Measurements from ENCODE around the gene ADGRL3. TPM values are rescaled to one million over a fixed set of nuclear protein-coding genes. Genes with fewer than 3 reads are reported as not detected.

The ADGRL3 gene
- total RNA-seq, 4 donors from 2014 or later, result 0.19 to 7.8 (median 1.3) TPM

GRCh38 chr4:61994036-61994435 is 793.9 kb downstream of the ADGRL3 start:
- Histone ChIP-seq H3K9me3 (no peaks in the 10 kb centered on the region), H3K4me1 (no peaks in the 10 kb centered on the region), H3K27ac (no peak overlapping the region), H3K36me3 (no peaks in the 10 kb centered on the region), H3K4me3 (no peak overlapping the region), H3K27me3 (no peaks in the 10 kb centered on the region)
- WGBS, 2 donors, result 73 to 76% methylated on average over 6 of the region's 6 CpGs
- TF ChIP-seq POLR2A (IDR thresholded peaks at IDR 0.05), result no peak
- no peak for TF ChIP-seq CTCF (IDR thresholded peaks at IDR 0.05)
- DNase-seq, result no peak
- intact Hi-C loops (cut with DNase I), result no loop called here

- no peaks in the 10 kb centered on the region for H3K4me1 ChIP-seq
- H3K27ac ChIP-seq, result no peak overlapping the region
- H3K27me3 ChIP-seq, result no peaks in the 10 kb centered on the region
- TF ChIP-seq CTCF (IDR thresholded peaks at IDR 0.05) (no peak), POLR2A (IDR thresholded peaks at IDR 0.05) (no peak)
- DNase-seq, result no peak
- intact Hi-C loops (cut with DNase I), result no loop called here
- no peaks in the 10 kb centered on the region for H3K9me3 ChIP-seq
- no peaks in the 10 kb centered on the region for H3K36me3 ChIP-seq
- 43 to 54% methylated on average over 2 of the region's 2 CpGs for whole genome bisulfite sequencing, 2 donors
- no peak overlapping the region for H3K4me3 ChIP-seq
Observed at GRCh38 chr4:61995717-61996340, 795.7 kb downstream of the ADGRL3 start.

- DNase-seq, result no peak
- Histone ChIP-seq H3K27ac (no peak overlapping the region), H3K36me3 (no peaks in the 10 kb centered on the region), H3K4me1 (no peaks in the 10 kb centered on the region), H3K4me3 (no peak overlapping the region), H3K27me3 (no peaks in the 10 kb centered on the region), H3K9me3 (no peaks in the 10 kb centered on the region)
- no peak for TF ChIP-seq POLR2A (IDR thresholded peaks at IDR 0.05)
- no peak for TF ChIP-seq CTCF (IDR thresholded peaks at IDR 0.05)
- intact Hi-C loops (cut with DNase I), result no loop called here
- WGBS, 2 donors, result 96 to 100% methylated on average over 1 of the region's 1 CpG
Observed at GRCh38 chr4:61996943-61997342, 796.8 kb downstream of the ADGRL3 start.

GRCh38 chr4:61997831-61998230 is 797.7 kb downstream of the ADGRL3 start:
- Histone ChIP-seq H3K4me3 (no peak overlapping the region), H3K4me1 (no peaks in the 10 kb centered on the region), H3K27ac (no peak overlapping the region), H3K9me3 (no peaks in the 10 kb centered on the region), H3K36me3 (no peaks in the 10 kb centered on the region), H3K27me3 (no peaks in the 10 kb centered on the region)
- no peak for DNase-seq
- intact Hi-C loops (cut with DNase I), result no loop called here
- no peak for TF ChIP-seq POLR2A (IDR thresholded peaks at IDR 0.05)
- TF ChIP-seq CTCF (IDR thresholded peaks at IDR 0.05), result no peak
- 78 to 87% methylated on average over 2 of the region's 2 CpGs for WGBS, 2 donors

- TF ChIP-seq CTCF (IDR thresholded peaks at IDR 0.05), result no peak
- TF ChIP-seq POLR2A (IDR thresholded peaks at IDR 0.05), result no peak
- Histone ChIP-seq H3K9me3 (no peaks in the 10 kb centered on the region), H3K4me1 (no peaks in the 10 kb centered on the region), H3K27me3 (no peaks in the 10 kb centered on the region), H3K36me3 (no peaks in the 10 kb centered on the region), H3K27ac (no peak overlapping the region), H3K4me3 (no peak overlapping the region)
- intact Hi-C loops (cut with DNase I), result no loop called here
- DNase-seq, result no peak
- WGBS, 2 donors, result 26 to 43% methylated on average over 1 of the region's 1 CpG
Observed at GRCh38 chr4:62003695-62004094, 803.6 kb downstream of the ADGRL3 start.
